Fibroblast of the aortic adventitia (primary cell): Measurements from ENCODE around the gene SLC28A3. TPM values are rescaled to one million over a fixed set of nuclear protein-coding genes. Genes with fewer than 3 reads are reported as not detected.

Experiments used
- DNase-seq: peaks from one replicate; pipeline ENCODE4 v3.0.0-alpha.2; 2010; ENCODE audit warnings: low read depth
- H3K4me3 ChIP-seq: 2 replicates; pipeline ENCODE4 v1.5.1; 2011; ENCODE audit warnings: low read depth, mild to moderate bottlenecking, control low read depth, low read length, moderate library complexity
- CTCF ChIP-seq: IDR thresholded peaks from 2 replicates; pipeline ENCODE4 v1.5.1; 2011; ENCODE audit warnings: mild to moderate bottlenecking, low read length, control low read depth, inconsistent platforms; ENCODE audit not compliant: insufficient read depth
- total RNA-seq: library from RNA; depleted of rRNA; stranded (reverse); fragments of >200 nt; gene quantifications from 2 replicates; pipeline ENCODE4 v1.2.3, GENCODE V29; 2012; ENCODE audit warnings: low replicate concordance

The SLC28A3 gene
- total RNA-seq, 1 donor, result 0.36 TPM

- no peak for DNase-seq
- H3K4me3 ChIP-seq, result no peak overlapping the region
- TF ChIP-seq CTCF, result no peak
These were observed 21.6 kb downstream of the SLC28A3 start for GRCh38 chr9:84318981-84319380.

- TF ChIP-seq CTCF, result no peak
- DNase-seq, result no peak
- no peak overlapping the region for H3K4me3 ChIP-seq
These were observed 23.0 kb downstream of the SLC28A3 start for GRCh38 chr9:84317563-84317962.

DNA sequence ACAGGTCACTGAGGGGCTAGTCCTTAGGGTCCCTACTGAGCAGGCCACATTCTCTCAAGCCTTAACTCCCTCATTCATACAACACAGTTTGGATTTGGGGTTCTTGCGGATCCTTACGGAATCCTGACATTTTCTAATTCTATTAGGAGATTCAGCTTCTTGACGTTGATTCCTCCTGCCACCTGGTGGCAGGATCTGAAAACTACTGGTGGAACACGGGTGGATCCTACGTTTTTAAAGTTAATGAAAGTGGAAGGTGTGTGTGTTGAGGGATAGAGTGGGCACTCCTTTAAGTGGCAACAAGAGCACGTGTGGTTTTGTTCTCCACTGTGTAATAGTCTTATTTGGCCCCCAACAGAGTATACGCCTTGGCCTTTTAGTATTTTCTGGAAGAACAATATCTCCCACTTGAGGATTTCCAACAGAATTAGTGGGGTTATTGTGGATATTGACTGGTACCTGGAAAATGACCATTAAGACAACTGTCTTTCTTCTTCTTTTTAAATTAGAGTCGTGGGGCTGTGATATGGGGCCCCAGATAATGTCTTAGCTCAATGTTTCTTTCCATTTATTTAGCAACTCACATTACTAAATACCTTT, 25.2 kb downstream of the SLC28A3 start:
- H3K4me3 ChIP-seq, result peak overlapping the region; percentile 37
- peak; percentile 78 for TF ChIP-seq CTCF
- DNase-seq, result peak; percentile 66

- TF ChIP-seq CTCF, result no peak
- DNase-seq, result no peak
These were observed 26.3 kb downstream of the SLC28A3 start for GRCh38 chr9:84314306-84314705.

DNA sequence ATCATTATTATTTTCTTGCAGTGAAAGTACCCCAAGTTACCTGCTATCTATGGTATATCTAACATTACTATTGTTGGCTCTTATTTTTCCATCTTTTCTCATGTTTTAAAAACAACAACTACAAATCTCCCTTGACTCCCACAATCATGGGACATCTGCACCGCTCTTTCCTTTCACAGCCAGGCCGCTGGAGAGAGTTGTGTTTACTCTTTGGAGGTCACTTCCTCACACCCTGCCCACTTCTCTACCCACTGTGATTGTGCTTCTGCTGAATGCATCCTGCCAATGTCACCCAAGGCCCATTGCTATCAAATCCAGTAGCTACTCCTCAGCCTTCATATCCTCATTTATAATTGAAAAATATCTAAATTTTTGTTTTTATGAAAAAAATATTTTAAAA, 29.7 kb downstream of the SLC28A3 start:
- H3K4me3 ChIP-seq, result no peak overlapping the region
- no peak for DNase-seq
- TF ChIP-seq CTCF, result no peak

More at GRCh38 chr9:84314306-84314705, 26.3 kb downstream of the SLC28A3 start:
- H3K4me3 ChIP-seq, result no peak overlapping the region

- TF ChIP-seq CTCF, result no peak
- H3K4me3 ChIP-seq, result no peak overlapping the region
- no peak for DNase-seq
These were observed 34.9 kb downstream of the SLC28A3 start for GRCh38 chr9:84305497-84306131.
